DOHH2 (cell line): ENCODE measurements around the gene ADAM11.

ENCODE experiments used
- EZH2phosphoT487 ChIP-seq: fragments of 200-600 bp; sonication (generic); IDR thresholded peaks from 2 replicates; pipeline ENCODE4 v1.6.1; 2017; ENCODE audit warnings: borderline replicate concordance, mild to moderate bottlenecking, antibody characterized with exemption, low read length, moderate library complexity, mixed read lengths
- TF ChIP-seq, protein P1 (sequence below): fragments of 200-600 bp; sonication (generic); IDR thresholded peaks from one replicate; pipeline ENCODE4 v1.5.1; 2014; ENCODE audit warnings: antibody characterized with exemption, mild to moderate bottlenecking, low read depth, low read length; ENCODE audit not compliant: poor library complexity, severe bottlenecking

DNA sequence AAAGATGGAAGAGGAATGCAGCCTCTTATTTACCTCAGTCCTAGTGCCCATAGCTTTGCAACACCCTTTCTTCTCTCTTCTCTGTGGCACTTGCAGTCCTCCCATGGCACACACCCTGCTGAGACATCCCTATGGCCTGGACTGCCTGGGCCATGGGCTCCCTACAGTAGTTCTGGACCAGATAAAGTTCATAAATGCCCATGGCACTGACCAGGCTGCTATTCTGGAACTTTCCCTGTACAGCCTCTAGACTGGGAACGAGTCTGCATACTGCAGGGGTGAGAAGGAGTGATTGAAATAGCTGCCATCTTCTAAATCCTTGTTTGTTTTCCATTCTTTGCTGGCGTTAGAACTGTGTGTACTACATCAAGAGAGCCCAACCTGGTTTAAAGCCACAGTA, 24.5 kb upstream of the ADAM11 start:
- TF ChIP-seq, protein P1, sequence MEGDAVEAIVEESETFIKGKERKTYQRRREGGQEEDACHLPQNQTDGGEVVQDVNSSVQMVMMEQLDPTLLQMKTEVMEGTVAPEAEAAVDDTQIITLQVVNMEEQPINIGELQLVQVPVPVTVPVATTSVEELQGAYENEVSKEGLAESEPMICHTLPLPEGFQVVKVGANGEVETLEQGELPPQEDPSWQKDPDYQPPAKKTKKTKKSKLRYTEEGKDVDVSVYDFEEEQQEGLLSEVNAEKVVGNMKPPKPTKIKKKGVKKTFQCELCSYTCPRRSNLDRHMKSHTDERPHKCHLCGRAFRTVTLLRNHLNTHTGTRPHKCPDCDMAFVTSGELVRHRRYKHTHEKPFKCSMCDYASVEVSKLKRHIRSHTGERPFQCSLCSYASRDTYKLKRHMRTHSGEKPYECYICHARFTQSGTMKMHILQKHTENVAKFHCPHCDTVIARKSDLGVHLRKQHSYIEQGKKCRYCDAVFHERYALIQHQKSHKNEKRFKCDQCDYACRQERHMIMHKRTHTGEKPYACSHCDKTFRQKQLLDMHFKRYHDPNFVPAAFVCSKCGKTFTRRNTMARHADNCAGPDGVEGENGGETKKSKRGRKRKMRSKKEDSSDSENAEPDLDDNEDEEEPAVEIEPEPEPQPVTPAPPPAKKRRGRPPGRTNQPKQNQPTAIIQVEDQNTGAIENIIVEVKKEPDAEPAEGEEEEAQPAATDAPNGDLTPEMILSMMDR: no peak
- TF ChIP-seq EZH2phosphoT487: no peak
